ENCODE results near the gene NPTXR.
"Not testable (repeated sequence)": the region's sequence is repeated elsewhere in the genome, so short reads cannot be mapped to it uniquely, and the experiment has no call there.

Gene NPTXR

DNA sequence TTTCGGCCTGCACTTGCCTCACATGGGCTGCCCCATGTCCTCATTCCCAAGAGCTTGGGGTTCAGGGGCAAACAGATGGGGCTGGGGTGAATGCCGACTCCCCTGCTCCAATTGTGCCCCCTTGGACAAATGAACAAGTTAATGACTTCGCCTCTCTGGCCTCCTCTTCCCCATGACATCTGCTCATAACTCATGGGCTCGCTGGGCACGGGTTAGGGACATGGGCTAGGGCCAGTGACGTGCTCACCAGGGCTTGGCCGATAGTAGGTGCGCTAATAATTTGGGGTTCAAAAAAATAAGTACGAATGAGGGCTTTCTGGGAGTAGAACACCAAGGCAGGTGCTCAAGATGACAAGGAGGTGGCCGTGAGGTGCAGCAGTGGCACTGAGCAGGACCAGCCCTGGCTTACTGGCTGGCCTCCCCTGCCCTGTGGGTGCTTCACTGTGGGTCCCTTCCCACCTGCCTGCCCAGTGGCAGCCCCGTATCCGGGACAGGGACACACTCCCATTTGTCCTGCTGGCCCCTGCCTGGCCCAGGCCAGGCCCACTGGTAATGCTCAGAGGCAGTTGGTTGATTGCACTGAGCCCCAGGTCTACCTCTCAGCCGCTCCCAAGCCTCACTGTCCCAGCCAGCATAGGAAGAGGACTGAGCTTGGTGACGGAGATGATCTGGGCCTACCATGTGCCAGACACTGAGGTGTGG, 15.9 kb upstream of the NPTXR start:
- no peak for DNase-seq (ENCODE audit: low spot score)
- TF ChIP-seq, protein P1, sequence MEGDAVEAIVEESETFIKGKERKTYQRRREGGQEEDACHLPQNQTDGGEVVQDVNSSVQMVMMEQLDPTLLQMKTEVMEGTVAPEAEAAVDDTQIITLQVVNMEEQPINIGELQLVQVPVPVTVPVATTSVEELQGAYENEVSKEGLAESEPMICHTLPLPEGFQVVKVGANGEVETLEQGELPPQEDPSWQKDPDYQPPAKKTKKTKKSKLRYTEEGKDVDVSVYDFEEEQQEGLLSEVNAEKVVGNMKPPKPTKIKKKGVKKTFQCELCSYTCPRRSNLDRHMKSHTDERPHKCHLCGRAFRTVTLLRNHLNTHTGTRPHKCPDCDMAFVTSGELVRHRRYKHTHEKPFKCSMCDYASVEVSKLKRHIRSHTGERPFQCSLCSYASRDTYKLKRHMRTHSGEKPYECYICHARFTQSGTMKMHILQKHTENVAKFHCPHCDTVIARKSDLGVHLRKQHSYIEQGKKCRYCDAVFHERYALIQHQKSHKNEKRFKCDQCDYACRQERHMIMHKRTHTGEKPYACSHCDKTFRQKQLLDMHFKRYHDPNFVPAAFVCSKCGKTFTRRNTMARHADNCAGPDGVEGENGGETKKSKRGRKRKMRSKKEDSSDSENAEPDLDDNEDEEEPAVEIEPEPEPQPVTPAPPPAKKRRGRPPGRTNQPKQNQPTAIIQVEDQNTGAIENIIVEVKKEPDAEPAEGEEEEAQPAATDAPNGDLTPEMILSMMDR (IDR thresholded peaks at IDR 0.05; ENCODE audit: extremely low read depth, missing control alignments), result no peak

DNA sequence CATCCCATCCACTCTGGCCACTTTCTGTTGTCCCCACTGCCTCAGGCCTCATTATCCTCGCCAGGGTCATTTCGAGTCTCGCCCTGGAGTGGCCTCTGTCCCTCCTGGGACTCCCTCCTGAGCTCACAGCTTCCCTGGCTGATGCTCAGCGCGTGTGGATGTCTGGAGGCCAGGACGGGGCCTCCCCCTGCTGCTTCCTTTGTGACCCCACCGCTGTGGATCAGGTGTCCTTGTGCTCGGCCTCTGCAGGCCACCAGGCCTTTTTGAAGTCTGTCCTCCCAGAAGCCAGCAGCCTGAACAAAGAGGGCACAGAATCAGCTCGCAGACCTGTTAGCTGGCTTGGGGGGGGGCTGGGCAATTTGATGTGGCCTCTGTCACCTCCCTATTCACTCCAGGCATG, 14.7 kb upstream of the NPTXR start:
- no peak for DNase-seq (ENCODE audit: low spot score)
- TF ChIP-seq, protein P1 (IDR thresholded peaks at IDR 0.05; ENCODE audit: extremely low read depth, missing control alignments), result no peak

DNA sequence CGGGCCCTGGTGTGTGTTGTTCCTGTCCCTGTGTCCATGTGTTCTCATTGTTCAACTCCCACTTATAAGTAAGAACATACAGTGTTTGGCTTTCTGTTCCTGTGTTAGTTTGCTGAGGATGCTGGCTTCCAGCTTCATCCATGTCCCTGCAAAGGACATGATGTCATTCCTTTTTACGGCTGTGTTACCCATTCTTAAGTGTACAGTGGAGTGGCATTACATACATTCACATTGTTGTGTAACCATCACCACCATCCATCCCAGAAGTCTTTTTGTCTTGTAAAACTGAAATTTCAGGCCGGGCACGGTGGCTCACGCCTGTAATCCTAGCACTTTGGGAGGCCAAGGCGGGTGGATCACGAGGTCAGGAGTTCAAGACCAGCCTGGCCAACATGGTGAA, 10.6 kb upstream of the NPTXR start:
- DNase-seq (ENCODE audit: low spot score), result not testable (repeated sequence)

DNA sequence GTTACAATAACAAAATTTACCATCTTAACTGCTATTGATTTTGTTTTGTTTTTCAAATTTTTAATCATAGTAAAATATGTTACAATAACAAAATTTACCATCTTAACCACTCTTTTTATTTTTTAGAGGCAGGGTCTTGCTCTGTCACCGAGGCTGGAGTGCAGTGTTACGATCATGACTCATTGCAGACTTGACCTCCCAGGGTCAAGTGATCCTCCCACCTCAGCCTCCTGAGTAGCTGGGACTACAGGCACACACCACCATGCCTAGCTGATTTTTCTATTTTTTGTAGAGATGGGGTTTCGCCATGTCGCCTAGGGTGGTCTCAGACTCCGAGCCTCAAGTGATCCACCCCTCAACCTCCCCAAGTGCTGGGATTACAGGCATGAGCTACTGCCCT, 10.1 kb upstream of the NPTXR start:
- not testable (repeated sequence) for DNase-seq (ENCODE audit: low spot score)

DNA sequence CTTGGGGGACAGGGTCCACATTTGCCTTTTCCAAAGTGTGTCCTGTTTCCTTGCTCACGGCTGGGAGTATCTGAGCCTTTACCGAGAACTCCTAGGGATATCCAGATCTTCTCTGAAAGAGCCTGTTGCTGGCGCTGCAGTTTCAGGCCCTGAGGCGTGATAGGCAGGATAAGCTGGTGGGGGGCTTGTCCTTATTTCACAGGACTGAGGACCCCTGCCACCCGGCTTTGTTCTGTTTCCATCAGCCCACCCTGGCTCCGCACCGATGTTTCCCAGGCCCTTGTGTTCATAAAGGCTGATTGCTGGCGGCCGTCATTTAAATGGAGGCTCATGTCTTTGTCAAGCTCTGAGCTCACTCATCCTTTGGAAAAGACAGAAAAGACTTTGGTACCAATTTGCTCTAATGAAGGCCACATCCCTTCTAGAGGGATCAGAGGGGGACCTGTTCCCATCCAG, 9.4 kb upstream of the NPTXR start:
- TF ChIP-seq, protein P1 (IDR thresholded peaks at IDR 0.05; ENCODE audit: extremely low read depth, missing control alignments), result no peak

DNA sequence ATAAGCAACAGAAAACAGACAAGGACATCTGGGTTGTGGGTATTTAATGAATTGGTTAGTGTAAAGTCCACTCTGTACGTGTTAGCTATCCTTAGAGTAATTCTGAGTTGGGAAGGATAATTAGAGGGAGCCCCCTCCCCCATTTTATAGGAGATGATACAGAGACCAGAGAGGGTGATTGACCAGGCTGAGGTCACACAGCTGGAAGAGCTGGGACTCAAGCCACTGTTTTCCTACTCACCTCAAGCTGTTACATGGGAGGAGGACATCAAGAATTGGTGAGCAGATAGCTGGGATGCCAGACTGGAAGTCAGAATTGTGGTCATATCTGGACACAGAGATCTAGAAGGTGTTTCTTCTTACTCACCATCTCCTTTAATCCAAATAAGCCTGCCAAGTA, 8.7 kb upstream of the NPTXR start:
- DNase-seq (ENCODE audit: low spot score), result no peak
- TF ChIP-seq, protein P1 (IDR thresholded peaks at IDR 0.05; ENCODE audit: extremely low read depth, missing control alignments), result no peak

More for the DNA sequence above, 9.4 kb upstream of the NPTXR start:
- DNase-seq (ENCODE audit: low spot score), result no peak

DNA sequence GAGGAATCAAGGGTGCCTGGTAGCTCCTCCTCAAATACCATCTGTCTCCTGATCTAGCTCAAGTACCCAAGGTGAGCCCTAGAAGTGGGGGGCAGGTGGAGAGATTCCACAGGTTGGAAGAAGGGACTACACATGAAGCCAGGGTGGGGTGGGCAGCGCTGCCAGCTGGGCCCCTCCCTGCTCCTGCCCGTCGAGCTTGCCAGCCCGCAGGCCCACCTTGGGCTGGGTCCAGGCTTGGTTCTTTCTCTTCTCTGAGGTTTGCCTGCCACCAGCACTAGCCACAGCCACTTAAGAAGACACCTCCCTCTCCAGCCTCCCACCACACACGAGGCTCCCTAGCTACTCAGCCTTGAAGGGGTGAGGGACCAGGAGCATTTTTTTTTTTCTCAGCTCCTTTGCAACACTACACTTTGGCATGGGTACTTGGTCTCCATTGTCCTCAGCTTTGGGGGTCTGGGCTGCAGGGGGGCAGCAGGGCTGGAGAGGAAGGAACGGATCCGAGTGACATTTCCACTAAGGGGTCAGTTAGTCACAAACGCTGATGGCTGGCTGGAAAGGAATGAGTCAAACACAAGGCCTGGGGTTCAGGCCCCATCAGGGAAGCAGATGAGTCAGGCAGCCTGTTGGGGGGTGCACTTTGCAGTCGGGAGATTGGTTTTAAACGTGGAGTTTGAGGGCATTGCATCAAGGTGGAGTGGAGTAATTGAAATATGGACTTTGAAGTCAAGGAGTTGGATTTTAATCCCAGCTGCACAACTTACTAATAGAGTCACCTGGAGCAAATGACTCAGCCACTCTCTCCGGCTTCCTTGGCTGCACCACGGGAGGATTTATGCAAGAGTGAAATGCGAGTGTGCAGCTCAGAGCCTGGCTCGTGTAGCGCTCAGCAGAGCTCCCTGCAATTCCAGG, 7.4 kb upstream of the NPTXR start:
- TF ChIP-seq, protein P1 (IDR thresholded peaks at IDR 0.05; ENCODE audit: extremely low read depth, missing control alignments), result no peak
- DNase-seq (ENCODE audit: low spot score), result no peak

DNA sequence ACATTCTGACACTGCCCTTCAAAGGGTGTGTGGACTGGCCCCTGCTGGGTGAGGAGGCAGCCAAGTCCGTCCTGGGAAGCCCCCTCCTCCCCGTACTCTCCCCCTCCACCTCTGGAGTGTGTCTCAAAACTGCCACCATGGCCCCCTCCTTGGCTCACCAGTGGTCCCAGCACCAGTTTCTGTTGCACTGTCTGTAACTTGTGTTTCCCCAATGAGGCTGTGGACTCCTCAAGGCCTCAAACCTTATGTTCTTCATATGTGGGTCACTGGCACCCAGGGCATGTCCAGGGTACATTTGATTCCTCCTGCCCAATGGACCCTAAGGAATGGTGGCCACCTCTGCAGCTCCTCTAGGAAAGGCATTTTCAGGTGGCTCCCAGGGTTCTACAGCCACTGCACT, 6.6 kb upstream of the NPTXR start:
- no peak for DNase-seq (ENCODE audit: low spot score)
- TF ChIP-seq, protein P1 (IDR thresholded peaks at IDR 0.05; ENCODE audit: extremely low read depth, missing control alignments), result no peak
